Ishikawa (cell line): ENCODE data around the gene AGTR1.

Experiments used
- EGR1 ChIP-seq: IDR thresholded peaks from 2 replicates; pipeline ENCODE4 v1.6.1; 2012
- EP300 ChIP-seq: IDR thresholded peaks from 2 replicates; pipeline ENCODE4 v1.6.1; 2012; ENCODE audit warnings: borderline replicate concordance
- FOXM1 ChIP-seq: IDR thresholded peaks from 2 replicates; pipeline ENCODE4 v1.6.1; 2012; ENCODE audit warnings: low read depth, borderline replicate concordance
- NFIC ChIP-seq: IDR thresholded peaks from 2 replicates; pipeline ENCODE4 v1.6.1; 2012
- RAD21 ChIP-seq: IDR thresholded peaks from 2 replicates; pipeline ENCODE4 v1.6.1; 2012; ENCODE audit warnings: low read depth
- REST ChIP-seq: IDR thresholded peaks from 2 replicates; pipeline ENCODE4 v1.6.1; 2012; ENCODE audit warnings: low read depth, mild to moderate bottlenecking
- TAF1 ChIP-seq: IDR thresholded peaks from 2 replicates; pipeline ENCODE4 v1.6.1; 2012; ENCODE audit warnings: low read depth, mild to moderate bottlenecking
- TEAD4 ChIP-seq: IDR thresholded peaks from 2 replicates; pipeline ENCODE4 v1.6.1; 2012
- YY1 ChIP-seq: IDR thresholded peaks from 2 replicates; pipeline ENCODE4 v1.6.1; 2012; ENCODE audit warnings: low read depth
- TF ChIP-seq, protein P1 (sequence below): IDR thresholded peaks from 2 replicates; pipeline ENCODE4 v1.6.1; 2012

DNA sequence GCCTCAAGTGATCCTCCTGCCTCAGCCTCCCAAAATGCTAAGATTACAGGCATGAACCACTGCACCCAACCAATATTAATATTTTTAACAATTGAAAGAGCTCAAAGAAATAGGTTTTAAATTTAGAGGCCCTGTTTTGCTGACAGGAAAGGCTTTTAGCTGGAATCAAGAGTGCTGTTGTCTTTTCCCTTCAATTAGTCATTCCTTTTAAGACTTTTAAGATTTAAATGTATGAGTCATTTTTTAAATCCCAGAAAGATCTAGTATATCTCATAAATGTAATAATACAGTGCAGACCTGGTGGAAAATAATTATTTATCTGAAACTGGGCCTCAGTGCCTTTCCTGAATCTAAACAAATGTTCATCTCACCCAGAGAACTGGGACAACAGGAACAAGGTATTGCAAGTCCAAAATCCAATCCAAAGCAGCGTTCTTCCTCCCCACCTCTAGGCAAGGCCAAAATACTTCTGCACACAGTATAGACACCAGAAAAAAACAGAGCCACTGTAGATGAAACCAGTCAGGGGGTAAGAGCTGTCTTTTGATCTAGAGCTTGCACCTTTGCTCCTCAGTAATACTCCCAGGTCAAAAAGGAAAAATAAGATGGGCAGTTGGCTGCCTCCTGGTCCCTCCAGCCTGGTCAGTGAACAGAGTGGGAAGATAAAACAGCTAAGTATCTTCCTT lies 14.4 kb downstream of the AGTR1 start:
- TF ChIP-seq, protein P1, sequence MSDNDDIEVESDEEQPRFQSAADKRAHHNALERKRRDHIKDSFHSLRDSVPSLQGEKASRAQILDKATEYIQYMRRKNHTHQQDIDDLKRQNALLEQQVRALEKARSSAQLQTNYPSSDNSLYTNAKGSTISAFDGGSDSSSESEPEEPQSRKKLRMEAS, result no peak
- TF ChIP-seq EGR1, result no peak
- no peak for TF ChIP-seq NFIC
- no peak for TF ChIP-seq EP300
- no peak for TF ChIP-seq FOXM1
- TF ChIP-seq YY1, result no peak
- TF ChIP-seq REST, result no peak
- TF ChIP-seq TAF1, result no peak
- no peak for TF ChIP-seq RAD21
- TF ChIP-seq TEAD4, result no peak
